ENCODE measurements around the gene SAMD11. TPM values are rescaled to one million over a fixed set of nuclear protein-coding genes. Genes with fewer than 3 reads are reported as not detected.
A peak's percentile ranks its signal among the peaks of the same experiment; 100 is the strongest.

Gene SAMD11
- total RNA-seq, 1 experiment from 2014 or later = 32.7 TPM

- Histone ChIP-seq H3K4me3 (no peak overlapping the region), H3K27me3 (peaks cover 5% of the 10 kb centered on the region; the same call in 1 of the 2 replicates), H3K9me3 (no peaks in the 10 kb centered on the region), H3K36me3 (no peaks in the 10 kb centered on the region; the same call in 1 of the 2 replicates)
- no peak for DNase-seq
Observed at GRCh38 chr1:901108-901859, 22.4 kb upstream of the SAMD11 start.

DNA sequence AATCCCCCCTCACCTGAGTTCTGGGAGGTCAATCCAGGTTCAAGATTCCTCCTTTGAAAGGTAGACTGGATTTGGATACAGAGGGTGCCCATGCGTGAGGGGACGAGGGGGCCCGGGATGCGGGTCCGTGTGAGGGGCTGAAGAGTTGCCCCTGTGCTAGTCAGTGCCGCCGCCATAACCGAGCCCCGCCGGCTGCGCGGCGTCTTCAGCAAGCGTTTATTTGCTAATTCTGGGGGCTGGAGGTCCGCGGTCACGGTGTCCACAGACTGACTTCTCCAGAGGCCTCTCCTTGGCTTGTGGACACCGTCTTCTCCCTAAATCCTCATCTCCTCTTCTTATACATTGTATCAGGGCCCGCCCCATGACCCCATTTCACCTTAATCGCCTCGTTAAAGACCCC, 20.9 kb upstream of the SAMD11 start:
- H3K36me3 ChIP-seq = peaks cover 3% of the 10 kb centered on the region; the same call in 1 of the 2 replicates
- no peaks in the 10 kb centered on the region for H3K27me3 ChIP-seq
- no peaks in the 10 kb centered on the region for H3K9me3 ChIP-seq
- DNase-seq = no peak
- H3K4me3 ChIP-seq = no peak overlapping the region

- no peak for DNase-seq
- Histone ChIP-seq H3K9me3 (no peaks in the 10 kb centered on the region), H3K4me3 (no peak overlapping the region), H3K27me3 (no peaks in the 10 kb centered on the region), H3K36me3 (peaks cover 3% of the 10 kb centered on the region; the same call in 1 of the 2 replicates)
Observed at GRCh38 chr1:903305-903704, 20.4 kb upstream of the SAMD11 start.

GRCh38 chr1:903721-904271, 19.9 kb upstream of the SAMD11 start:
- H3K4me3 ChIP-seq = peak overlapping the region; percentile 50
- no peaks in the 10 kb centered on the region for H3K27me3 ChIP-seq
- DNase-seq = no peak
- H3K9me3 ChIP-seq = no peaks in the 10 kb centered on the region
- H3K36me3 ChIP-seq = peaks cover 3% of the 10 kb centered on the region; the same call in 1 of the 2 replicates

DNA sequence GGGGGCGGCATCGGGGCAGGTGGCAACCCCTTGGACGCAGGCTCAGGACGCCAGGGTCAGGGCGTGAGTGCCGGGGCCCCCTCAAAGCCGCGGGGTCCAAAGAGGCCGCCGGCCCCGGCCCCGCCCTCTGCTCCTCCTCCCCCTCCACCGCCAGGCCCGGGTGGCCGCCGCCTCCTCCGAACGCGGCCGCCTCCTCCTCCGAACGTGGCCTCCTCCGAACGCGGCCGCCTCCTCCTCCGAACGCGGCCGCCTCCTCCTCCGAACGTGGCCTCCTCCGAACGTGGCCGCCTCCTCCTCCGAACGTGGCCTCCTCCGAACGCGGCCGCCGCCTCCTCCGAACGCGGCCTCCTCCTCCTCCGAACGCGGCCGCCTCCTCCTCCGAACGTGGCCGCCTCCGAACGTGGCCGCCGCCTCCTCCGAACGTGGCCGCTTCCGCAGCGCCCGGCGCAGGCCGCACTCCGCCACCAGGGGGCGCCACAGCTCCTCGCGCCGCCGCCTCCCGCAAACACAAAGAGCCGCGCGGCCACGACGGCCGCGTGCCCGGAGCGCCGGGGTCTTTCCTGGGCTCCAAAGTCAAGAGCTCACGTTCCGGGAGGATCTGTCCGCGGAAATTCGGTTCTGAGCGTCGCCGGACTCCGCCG, 19.3 kb upstream of the SAMD11 start:
- Histone ChIP-seq H3K27me3 (no peaks in the 10 kb centered on the region), H3K4me3 (peak overlapping the region; percentile 50), H3K9me3 (no peaks in the 10 kb centered on the region), H3K36me3 (peaks cover 3% of the 10 kb centered on the region; the same call in 1 of the 2 replicates)
- DNase-seq = peak; percentile 81

DNA sequence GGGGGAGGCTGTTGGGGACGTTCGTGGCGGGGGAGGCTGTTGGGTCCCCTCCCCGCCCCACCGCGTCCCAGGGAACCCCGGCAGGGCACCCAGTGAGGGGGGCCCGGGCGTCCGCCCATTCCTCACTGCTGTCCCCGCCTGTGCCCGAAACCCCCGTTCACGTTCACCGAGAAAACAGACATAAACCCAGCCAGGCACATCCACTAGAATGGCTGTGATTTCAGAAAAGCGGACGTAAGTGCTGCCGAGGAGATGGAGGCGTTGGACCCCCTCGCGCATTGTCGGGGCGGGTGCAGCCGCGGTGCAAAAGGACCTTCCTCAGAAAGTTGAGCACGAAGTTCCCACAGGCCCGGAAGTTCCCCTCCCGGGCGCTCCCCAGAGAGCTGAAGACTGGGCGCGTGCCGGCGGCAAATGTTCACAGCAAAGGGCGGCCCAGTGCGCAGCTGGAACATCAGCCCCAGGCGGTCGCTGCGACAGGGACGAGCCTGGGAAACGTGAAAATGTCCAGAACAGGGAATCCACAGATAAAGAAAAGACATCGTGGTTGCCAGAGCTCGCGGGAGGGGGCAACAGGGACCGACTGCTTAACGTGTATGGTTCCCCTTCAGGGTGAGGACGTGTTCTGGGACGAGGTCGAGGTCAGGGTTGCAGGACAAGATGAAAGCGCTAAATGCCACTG, 18.5 kb upstream of the SAMD11 start:
- peaks cover 3% of the 10 kb centered on the region; the same call in 1 of the 2 replicates for H3K36me3 ChIP-seq
- no peaks in the 10 kb centered on the region for H3K9me3 ChIP-seq
- H3K27me3 ChIP-seq = no peaks in the 10 kb centered on the region
- DNase-seq = no peak
- peak overlapping the region; percentile 50 for H3K4me3 ChIP-seq

DNA sequence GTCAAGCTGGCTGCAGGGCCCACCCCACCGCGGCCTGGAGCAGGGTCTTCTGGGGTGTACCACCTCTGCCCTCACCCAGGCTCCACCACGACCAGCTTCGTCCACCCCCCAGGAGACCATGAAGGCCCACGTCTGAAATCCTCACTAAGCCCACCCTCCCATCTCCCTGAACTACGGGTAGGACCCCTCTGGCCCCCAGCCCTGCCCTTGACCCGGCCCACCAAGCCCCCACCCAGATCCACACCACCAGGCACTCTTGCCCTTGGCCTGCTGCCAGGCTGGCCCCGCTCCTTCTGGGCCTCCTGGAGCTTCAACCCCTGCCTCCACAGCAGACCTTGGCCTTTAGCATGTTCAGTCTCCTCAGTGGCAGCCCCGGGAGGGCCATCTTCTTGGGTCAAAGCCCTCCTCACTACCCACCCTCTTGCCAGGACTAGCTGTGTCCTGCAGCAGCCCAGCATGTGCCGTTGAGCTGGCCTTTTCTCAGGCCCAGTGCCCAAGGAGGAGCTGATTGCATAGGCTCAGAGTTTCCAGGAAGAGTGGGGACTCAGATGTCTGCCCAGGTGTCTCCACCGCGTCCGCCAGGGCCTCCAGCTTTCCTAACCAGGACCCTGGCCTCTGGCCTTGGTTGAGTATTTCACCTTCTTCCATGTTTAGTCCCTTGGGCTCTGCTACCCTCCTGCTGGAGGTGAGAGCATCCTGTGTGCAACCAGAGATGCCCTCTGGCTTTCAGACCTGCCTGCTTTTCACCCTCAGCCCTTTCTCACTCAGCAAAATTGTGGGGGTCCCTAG, 17.7 kb upstream of the SAMD11 start:
- Histone ChIP-seq H3K27me3 (no peaks in the 10 kb centered on the region), H3K36me3 (peaks cover 3% of the 10 kb centered on the region; the same call in 1 of the 2 replicates), H3K9me3 (no peaks in the 10 kb centered on the region), H3K4me3 (no peak overlapping the region; the same call in 1 of the 2 replicates)
- DNase-seq = no peak

GRCh38 chr1:906600-907420, 16.9 kb upstream of the SAMD11 start:
- Histone ChIP-seq H3K36me3 (peaks cover 3% of the 10 kb centered on the region; the same call in 1 of the 2 replicates), H3K9me3 (no peaks in the 10 kb centered on the region), H3K27me3 (no peaks in the 10 kb centered on the region), H3K4me3 (no peak overlapping the region)
- DNase-seq = peak; percentile 56

GRCh38 chr1:907611-908451, 15.9 kb upstream of the SAMD11 start:
- Histone ChIP-seq H3K27me3 (no peaks in the 10 kb centered on the region), H3K4me3 (no peak overlapping the region), H3K9me3 (no peaks in the 10 kb centered on the region), H3K36me3 (peaks cover 3% of the 10 kb centered on the region; the same call in 1 of the 2 replicates)
- DNase-seq = no peak

DNA sequence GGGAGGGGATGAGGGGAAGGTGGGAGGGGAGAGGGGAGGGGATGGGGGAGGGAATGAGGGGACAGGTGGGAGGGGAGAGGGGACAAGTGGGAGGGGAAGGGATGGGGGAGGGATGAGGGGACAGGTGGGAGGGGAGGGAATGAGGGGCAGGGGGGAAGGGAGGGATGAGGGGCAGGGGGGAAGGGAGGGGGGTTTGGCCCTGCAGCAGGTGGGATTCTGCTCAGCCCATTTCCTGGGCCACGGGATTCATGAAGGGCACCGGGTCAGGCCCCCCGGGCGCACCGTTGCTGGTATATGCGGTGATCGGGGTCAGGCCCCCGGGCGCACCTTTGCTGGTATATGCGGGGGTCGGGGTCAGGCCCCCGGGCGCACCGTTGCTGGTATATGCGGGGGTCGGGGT, 15.1 kb upstream of the SAMD11 start:
- no peaks in the 10 kb centered on the region for H3K9me3 ChIP-seq
- H3K36me3 ChIP-seq = peaks cover 3% of the 10 kb centered on the region; the same call in 1 of the 2 replicates
- no peaks in the 10 kb centered on the region for H3K27me3 ChIP-seq
- no peak for DNase-seq
- H3K4me3 ChIP-seq = no peak overlapping the region

DNA sequence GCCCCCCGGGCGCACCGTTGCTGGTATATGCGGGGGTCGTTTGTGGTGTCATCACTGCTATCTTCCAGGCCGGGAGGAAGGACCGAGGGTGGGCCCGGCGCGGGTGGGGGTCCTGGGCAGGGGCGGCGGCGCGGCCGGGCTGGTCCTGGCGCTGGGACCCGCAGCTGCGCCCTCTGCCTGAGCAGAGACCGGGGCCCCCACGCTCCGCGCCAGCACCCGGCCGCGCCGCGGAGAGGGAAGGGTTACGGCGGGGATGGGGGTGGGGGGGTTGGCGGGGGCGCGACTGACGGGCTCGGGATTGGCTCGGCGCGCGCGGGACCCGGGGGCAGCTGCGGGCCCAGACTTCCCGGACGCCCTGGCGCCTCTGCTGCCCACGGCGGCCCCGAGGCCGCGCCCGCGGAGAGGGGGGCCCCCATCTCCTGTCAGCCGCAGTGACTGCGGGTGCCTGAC, 13.8 kb upstream of the SAMD11 start:
- H3K27me3 ChIP-seq = no peaks in the 10 kb centered on the region; the same call in 1 of the 2 replicates
- H3K36me3 ChIP-seq = peaks cover 3% of the 10 kb centered on the region; the same call in 1 of the 2 replicates
- H3K4me3 ChIP-seq = no peak overlapping the region
- H3K9me3 ChIP-seq = no peaks in the 10 kb centered on the region
- DNase-seq = no peak

DNA sequence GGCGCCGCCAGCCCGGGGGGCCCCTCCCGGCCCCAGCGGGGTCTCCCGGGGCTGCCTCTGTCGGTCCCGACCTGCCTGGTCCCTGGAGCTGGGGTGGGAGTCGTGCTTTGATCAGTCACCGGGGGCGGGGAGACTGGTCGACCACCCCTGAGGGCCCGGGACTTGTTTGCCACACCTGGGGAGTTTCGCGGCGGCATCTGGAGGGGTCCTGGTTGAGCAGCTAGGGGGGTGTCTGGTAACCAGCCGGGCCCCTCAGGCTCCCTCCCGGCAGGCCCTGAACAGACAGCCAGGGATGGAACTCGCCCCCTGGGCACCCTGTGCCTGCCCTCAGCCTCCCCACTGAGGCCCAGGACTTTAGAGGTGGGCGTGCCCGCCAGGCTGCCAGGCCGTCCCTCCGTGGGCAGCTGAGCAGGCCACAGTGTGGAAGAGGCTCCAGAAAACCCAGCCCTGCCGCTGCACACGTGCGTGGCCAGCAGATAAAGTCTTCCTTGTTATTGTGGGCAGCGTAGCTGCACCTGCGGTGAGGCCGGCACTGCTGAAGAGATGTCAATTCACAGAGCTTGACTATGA, 13.3 kb upstream of the SAMD11 start:
- Histone ChIP-seq H3K9me3 (no peaks in the 10 kb centered on the region), H3K27me3 (no peaks in the 10 kb centered on the region; the same call in 1 of the 2 replicates), H3K4me3 (no peak overlapping the region), H3K36me3 (peaks cover 3% of the 10 kb centered on the region; the same call in 1 of the 2 replicates)
- no peak for DNase-seq

DNA sequence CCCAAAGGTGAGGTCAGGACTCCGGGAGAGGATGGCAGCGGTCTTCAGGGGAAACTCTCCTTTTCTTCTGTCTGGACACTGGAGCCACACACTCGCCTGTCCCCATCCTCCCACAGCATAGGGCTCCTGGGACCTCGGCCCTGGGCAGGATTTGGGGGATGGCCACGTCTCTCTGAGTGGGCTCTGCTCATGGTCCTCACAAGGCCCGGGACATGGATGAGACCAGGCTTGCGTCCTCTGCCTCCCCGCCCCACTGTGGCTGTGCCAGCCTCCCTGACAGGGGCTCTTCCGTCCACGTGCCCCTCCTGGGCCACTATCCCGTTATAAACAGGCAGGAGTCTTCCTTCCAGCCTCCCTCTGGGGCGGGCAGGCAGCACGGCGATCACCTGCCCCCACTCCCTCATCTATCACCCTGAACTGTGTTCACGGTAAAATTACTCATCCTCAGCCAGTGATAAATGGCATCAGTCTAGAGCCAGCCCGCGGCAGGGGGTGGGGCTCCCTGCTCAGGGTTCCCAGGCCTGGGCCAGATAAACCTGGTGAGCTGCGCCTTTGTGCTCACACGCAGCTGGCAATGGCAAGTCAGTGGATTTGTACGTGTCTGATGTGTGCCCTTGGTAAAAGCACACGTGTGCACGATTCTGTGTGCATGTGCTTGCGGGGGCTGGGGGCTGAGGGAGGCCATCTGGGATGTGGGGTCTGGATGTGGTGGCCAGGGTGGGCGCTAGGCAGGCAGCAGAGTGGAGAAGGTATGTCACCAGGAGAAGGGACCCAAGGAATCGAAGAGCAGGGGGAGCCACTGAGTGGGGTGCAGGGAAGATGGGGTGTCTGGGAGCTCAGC, 12.6 kb upstream of the SAMD11 start:
- Histone ChIP-seq H3K9me3 (no peaks in the 10 kb centered on the region), H3K4me3 (no peak overlapping the region), H3K36me3 (peaks cover 3% of the 10 kb centered on the region; the same call in 1 of the 2 replicates), H3K27me3 (no peaks in the 10 kb centered on the region; the same call in 1 of the 2 replicates)
- peak; percentile 48 for DNase-seq

Measured in MG63 (cell line).